ENCODE results near the gene NPSR1.
"Not testable (repeated sequence)": the region's sequence is repeated elsewhere in the genome, so short reads cannot be mapped to it uniquely, and the experiment has no call there.

NPSR1 gene

DNA sequence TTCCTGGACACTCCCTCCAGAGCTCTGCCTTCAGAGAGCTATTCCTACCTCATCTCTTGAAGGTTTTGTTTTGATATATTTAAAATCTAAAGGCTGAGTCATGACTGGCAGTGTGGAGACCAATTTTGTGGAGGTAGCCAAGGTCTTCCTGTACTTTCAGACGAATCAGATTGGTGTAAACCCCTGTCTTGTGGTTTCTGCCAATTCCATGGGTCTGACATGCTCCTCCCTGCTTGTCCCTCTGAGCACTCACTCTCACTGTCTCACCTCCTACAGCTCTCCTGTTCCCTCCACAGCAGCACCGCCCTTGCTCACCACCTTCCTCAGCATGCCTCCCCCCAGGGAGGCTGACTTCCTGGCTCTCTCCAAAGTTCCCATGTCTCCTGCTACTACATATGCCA, 179.8 kb downstream of the NPSR1 start:
- DNase-seq (ENCODE audit: low read depth), result no peak

DNA sequence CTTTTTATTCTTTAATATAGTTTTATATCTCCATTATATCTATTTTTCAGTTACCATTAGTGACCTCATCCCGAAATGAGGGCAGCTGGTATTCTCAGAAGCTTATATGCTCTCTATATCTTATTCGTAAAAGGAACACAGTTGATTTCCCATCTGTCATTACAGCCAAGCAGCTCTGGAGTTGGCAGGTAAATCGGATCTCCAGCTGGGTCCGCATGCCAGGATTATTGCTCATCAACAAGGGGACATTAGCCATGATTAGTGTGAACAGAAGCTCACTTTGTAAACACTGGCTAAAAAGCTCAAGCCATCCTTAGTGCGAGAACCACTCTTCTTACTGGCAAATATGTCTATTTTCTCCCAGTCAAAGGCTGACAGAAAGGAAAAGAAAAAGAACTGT, 180.3 kb downstream of the NPSR1 start:
- DNase-seq (ENCODE audit: low read depth), result no peak

DNA sequence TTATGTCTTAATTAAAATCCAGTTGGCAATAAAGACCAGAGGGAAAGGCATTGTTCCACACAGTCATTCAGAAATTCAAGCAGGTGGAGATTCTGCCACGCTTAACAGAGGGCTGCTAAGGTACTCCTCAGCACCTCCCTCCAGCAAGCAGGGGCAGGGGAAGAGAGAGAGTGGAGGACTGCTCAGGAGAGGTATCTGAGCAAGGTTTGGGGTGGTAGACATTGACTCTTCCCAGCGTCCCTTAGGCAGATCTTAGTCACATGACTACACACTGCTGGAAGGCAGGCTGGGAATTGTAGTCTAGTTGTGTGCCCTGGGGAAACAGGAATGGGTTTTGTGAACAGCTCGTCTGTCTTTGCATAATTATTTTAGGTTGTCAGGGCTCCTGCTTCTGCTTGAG, 181.6 kb downstream of the NPSR1 start:
- DNase-seq (ENCODE audit: low read depth), result no peak

DNA sequence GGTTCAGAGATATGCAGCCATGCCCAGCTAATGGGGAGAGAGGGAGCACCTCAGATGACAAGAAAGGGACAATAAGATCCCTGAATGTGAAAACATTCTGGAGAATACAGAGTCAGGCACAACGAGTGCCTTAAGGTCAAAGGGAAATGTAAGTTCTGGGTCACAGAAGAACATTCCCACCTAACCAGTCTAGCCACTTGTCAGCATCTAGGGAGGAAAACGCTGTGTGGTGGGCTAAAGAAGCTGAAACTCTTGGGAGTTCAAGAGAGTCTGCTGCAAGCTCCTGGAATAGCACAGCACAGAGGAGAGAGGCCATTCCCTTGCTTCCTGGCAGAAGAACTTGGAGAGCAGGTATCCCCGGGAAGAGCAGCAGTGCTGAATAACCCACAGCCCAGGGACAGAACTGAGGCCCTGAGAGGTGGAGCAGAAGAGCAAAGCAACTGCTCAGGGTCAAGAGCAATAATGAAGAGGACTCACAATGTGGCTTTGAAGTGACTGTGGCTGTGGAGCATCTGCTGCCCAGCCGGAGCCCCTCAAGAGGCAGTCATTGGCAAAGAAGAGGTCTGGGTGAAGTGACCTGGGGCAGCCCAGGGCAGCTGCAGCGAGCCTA, 182.3 kb downstream of the NPSR1 start:
- no peak for DNase-seq (ENCODE audit: low read depth)

DNA sequence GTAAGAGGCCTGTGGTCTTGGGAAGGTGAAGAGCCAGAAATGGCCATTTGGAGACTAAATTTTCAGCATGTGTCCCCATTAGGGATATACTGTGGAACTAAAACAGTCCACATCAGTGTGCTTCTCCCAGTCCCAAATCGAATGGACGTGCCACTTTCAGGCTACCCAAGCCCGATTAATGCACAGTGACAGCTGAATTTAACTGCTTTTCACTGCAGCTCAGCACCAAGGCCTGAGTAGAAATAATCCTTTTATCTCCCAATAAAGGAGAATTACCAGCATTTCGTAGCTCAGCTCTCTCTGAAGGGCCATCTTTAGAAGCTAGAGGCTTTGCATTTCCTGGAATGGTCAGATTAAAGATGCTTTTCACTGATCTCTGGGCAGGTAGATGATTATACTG, 183.3 kb downstream of the NPSR1 start:
- DNase-seq (ENCODE audit: low read depth), result no peak

DNA sequence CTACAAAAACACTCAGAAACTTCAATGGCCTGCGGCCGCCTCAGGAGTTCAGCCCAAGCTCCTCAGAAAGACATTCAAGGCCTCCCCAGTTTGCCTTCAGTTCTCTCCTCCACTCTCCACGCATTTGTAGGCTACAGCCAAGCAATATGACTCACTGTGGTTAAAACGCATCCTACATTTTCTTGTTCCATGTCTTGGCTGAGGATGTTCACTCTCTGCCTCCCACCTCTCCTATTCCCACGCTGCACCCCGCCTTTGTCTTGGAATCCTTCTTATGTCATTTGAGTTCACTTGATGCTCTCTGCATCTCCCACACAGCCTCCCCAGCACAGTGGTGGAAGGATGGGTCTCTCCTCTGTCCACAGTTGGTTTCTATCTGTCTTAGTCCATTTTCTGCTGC, 184.8 kb downstream of the NPSR1 start:
- no peak for DNase-seq (ENCODE audit: low read depth)

DNA sequence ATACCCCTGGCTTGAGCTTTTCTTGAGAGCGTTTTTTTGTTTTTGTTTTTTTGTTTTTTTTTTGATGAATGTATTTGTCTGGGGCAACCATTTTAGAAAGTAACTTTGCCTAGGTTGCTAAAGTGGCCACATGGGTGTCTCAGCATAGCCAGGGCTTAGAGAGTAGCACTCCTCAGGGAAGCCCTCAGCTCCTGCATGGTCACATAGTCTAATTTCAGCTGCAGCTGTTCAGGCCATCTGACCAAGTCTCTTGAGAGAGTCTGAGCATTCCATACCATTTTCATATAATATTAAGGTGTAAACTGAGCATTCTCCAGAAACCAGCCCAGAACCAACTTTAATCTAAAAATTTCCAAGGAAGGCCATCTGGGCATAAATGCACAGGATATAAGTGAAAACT, 186.4 kb downstream of the NPSR1 start:
- no peak for DNase-seq (ENCODE audit: low read depth)

DNA sequence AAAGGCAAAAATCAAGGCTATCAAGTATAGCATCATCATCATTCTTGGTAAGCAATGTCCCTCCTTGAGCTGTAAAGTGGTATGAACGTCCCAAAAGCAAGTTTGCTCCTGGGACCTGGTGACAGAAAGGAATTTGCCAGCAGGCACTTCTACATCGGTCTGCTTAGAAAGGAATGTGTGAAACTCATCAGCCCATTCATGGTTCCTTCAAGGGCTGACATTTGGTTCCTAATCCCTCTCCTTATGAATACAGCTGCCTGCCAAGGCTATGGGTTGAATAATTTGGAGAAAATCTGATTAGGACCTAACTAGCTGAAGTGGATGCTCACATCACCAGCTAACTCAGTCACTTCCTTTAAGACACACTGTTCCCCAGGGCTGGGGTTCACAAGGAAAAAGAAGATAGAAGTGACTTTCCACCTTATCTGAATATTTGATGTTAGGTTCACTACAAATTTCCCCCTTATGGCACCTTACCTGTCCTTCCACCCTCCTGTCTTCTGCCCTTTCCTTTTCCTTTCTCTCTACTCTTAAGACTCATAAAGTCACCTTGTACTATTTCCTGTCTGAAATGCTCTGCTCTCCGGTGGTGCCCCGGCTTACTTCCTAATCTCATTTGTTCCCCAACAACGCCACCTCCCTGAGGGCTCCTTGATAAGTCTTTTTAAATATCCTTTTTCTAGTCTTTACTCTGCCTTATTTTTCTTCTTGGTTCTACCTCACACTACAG, 187.1 kb downstream of the NPSR1 start:
- DNase-seq (ENCODE audit: low read depth), result no peak

DNA sequence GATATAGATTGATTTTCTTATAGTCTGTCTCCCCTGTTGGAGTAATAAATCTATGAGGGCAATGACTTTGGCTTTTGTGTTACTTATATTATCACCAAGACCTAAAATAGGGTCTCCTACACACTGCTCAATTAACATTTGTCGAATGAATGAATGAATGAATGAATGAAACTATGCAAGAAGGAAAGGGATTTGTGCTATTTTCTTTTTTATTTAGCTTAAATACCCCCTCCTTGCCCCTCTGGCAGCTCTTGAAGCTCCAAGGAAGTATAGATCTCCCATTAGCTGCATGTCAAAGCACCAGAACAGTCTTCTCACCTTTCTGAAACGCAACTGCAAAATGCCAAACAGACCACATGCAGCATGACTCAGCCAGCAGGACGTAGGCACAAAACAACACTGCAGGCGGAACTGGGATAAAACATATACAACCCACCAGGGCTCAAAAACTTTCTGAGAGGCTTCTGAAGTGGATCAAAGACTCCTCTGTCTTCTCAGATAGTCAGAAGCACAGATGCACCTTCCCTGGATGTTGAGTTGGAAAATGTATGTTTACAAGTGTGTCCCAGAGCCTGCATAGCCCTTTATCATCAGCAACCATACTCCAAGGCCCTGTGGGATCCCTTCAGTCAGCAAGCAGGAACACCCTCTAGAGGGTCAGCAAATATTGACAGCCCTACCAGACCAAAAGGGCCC, 187.8 kb downstream of the NPSR1 start:
- no peak for DNase-seq (ENCODE audit: low read depth)

DNA sequence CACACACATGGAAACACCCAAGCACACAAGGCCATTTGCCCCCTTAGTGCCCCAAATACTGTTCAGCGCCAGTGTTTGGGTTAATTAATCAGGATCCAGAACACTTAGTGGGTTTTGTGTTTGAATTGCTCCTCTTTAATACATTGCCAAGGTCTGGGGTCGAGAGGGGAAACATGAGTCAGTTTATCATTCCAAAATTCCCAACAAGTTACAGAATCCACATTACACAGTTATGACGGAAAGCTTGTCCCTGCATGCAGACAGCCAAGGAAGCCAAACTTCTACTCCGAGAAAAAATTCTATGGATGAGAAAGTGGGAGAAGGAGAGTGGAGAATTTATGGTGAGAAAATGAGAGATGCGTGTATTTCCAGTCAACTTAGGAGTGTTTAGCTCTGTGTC, 189.0 kb downstream of the NPSR1 start:
- no peak for DNase-seq (ENCODE audit: low read depth)

DNA sequence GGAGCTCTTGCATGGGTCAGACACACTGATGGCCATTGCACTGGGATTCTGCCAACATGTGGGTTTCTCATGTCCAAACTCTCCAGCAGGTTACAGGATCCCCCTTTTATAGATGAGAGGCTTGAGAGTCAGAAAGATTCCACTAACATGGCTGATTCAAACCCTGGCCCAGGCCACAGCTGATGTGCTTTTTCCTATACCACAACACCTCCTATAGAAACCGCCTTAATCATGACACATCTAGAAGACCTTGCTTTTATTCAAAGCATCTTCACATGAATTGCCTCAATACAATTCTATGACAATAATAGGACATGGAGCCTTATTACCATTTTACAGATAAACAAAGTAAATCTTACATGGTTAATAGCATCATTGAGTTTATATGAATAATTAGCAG, 190.7 kb downstream of the NPSR1 start:
- no peak for DNase-seq (ENCODE audit: low read depth)

DNA sequence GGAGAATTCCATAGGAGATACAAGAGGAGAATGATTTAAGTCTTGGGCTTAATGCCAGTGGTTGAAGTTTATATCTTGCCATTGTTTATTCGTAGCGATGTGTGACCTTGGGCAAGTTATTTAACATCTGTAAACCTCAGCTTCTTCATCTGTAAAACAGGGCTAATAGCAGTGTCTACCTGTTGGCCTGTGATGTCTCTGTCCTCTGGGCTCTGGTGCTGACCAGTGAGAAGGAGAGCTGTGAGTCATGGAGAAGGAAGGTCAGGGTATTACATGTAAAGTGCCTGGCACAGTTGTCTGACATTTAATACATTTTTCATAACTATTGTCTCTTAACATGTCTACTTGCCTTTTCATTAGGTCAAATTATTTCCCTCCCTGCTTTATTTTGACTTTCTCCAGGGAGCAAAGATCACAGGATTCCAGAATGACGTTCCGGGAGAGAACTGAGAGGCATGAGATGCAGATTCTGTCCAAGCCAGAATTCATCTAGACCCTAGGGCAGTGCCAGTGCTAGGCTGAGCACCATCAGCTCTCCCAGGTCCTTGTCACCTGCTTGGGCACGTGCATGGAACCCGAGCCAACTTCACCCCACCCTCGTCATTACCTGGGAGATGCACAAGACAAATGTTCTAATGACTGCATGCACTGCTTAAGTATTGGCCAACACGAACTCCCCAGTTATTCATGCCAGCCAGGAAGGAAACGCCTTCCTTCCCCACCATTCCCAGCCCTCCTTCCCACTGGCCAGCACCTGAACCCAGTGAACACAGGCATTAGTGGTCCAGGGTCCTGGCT, 191.3 kb downstream of the NPSR1 start:
- no peak for DNase-seq (ENCODE audit: low read depth)

DNA sequence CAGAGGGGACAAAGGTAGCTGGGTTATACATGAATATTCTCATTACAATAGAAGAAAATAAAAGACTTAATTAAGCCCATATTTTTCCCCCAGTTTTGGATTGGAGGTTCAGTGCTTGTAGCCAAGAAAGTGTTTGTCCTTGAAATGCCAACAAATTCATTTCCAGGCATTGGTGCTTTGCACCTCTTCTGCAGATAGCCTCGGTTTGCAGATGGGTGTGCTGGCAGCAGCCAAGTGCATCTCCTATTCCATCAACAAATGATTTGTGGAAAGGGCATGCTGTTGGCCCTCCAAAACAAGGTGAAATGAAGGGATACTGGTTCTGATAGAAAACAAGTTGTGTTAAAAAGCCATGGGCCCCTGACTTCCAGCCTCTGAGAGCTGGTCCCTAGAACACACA, 192.0 kb downstream of the NPSR1 start:
- no peak for DNase-seq (ENCODE audit: low read depth)

DNA sequence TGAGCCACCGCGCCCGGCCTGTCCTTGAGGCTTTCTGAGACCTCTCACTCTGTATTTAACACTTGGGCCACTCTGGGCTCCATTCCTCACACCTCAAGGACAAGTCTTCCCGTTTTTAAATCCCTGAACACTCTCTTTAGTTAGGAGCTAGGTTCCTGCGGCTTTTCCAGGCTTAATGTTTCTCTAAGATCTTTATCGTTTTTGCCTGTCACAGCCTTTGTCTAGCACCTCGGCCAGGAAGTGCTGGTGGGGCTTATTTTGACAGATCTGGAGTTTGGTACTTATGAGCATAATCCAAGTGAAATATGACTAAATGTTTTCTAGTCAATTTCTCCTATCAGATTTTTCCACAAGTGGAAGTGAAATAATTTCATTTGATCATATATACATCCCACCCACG, 192.7 kb downstream of the NPSR1 start:
- DNase-seq (ENCODE audit: low read depth), result no peak

DNA sequence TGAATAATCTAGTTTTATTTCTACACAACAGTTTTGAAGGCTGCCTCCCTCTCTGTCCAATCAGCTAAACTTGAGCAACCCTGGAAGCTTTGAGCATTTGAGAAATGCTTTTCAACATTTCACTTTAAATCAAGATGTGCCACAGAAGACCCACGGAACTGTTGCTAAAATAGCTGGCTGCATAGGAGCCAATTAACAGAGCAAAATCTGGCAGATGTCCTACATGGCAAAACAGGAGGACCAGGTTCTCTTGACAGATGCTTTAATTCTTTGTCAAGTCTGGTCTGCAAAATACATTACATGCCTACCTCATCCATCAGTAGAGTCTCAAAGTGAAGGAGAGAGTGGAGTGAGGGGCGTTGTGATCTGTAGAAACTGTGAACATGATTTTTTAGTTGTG, 193.4 kb downstream of the NPSR1 start:
- DNase-seq (ENCODE audit: low read depth), result no peak

DNA sequence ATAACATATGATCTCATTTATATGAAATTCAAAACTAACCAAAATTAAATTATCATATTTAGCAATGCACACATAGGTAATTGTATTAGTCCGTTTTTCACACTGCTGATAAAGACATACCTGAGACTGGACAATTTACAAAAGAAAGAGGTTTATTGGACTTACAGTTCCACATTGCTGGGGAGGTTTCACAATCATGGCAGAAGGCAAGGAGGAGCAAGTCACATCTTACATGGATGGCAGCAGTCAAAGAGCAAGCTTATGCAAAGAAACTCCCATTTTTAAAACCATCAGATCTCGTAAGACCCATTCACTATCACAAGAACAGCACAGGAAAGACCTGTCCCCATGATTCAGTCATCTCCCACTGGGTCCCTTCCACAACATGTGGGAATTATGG, 200.4 kb downstream of the NPSR1 start:
- not testable (repeated sequence) for DNase-seq (ENCODE audit: low read depth)

DNA sequence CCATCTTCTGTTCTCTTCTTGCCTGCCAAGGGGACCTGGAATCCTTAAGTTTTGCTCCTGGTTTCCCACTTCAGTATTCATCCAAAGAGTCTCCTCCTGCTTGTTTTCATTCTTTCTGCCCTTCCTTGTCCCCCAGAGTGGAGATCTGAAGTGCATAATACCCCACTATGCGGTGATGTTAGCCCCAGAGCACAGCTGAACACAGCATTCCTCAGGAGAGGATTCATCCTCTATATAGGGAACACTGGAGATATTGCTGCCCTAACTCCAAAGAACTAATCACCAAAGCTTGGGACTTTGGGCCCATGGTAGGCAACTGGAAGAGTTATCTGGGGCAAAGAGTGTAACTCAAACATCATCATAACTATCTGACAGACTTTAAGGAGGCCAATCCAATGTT, 201.3 kb downstream of the NPSR1 start:
- not testable (repeated sequence) for DNase-seq (ENCODE audit: low read depth)

DNA sequence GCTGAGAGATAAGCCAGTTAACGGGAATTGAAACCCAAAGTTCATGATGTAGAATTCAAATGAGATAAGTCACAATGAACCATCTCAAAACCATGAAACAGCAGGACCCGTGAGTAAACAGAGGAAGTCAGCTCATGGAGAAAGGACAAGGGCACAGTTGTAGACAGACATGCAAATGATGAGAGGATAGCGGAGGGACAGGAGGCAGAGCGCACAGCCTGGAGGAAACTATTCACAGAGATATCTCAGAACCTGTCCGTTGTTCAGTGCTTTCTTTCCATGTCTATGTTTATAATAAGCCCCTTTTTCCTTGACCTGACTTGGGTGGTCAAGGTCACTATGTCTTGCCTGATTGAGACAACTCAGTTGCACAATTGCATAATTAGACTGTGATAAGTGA, 208.2 kb downstream of the NPSR1 start:
- not testable (repeated sequence) for DNase-seq (ENCODE audit: low read depth)

DNA sequence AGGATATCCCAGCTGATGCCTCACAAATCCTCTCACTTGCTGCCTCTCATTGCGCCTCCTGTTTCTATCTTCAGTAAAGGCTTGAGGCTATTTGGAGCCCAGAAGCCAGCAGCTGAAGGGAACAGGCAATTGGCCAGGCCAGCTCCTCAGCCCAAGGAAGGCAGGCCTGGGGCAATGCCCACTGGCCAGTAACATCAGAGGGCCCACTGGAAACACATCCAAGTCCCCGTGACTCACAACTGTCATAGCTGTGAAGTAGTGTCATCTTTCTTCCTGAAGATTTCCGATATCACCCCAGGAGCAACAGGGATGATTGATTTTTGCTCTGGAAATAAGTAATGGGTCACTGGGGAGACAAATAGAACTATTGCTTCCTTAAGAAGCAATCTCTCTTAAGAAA, 209.3 kb downstream of the NPSR1 start:
- DNase-seq (ENCODE audit: low read depth), result not testable (repeated sequence)

DNA sequence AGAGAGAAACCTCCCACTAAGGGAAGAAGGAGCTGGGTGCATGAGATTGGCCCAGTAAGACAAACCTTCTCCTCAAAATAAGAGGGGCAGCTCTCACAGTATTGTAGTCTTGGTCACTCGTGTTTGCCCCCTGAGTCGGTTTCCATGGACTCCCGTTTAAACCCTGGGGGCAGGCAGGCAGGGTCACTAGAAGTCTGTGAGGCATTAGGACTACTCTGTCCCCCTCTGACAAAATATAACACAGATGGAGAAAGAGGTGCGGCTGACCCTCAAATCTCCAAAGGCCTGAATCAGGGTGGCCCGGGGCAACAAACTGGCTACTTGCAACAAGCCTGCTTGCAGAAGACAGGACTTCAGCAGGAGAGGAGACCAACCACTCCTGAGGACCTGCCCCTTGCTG, 210.6 kb downstream of the NPSR1 start:
- not testable (repeated sequence) for DNase-seq (ENCODE audit: low read depth)

DNA sequence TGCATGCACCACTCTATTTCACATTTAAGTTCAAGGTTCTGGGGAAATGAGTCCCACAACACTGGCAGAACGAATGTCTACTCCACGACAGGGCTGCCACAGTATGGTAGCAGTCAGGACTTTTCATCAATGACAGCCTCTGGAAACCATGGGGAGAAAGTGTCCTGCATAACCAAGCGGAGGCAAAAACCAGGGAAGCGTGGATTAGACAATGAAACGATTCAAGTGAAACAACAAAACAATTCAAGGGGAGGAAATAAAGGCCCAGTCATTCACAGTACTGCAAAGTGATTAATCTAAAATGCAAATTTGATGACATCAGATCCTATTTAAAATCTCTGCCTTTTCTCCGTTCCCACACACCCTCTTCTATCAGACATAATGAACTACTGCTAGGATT, 211.0 kb downstream of the NPSR1 start:
- no peak for DNase-seq (ENCODE audit: low read depth)

DNA sequence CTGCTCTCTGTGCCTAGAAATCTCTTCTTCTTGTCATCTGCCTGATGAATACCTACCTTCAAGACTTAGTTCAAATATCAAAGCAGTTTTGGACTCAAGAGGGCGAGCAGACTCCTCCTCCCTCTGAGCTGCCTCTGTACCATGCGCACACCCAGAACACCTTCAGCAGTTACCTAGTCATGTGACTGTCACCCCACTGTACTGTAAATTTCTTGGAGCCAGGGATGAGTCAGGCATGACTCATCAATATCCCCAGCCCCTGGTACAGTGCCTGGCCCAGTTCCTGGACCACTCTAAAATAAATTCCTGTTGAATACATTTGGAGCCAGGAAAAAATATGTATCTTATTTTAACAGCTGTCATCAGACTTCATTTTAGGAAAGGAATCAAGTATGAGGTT, 212.0 kb downstream of the NPSR1 start:
- DNase-seq (ENCODE audit: low read depth), result not testable (repeated sequence)

DNA sequence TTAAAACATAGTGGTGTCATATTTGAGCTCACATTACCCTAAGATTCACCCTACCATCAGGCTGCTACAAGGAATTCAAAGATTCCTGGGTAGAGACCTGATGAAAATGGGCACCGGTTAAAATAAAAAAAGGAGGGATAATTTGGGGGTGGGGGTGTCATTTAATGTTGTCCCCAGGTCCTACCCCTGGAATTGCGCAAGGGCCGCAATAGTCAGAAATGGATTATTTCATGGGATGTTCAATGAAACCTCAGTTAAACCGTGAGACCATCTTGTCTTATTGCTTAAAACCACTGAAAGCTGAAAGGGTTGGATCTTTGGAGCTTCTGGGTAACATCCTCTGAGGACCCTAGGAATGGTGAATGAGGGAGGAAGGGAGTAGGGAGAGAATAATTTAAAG, 216.3 kb downstream of the NPSR1 start:
- not testable (repeated sequence) for DNase-seq (ENCODE audit: low read depth)
